ENCODE results near the gene OGDH.

OGDH gene

GRCh38 chr7:44608916-44609648 is 2.7 kb downstream of the OGDH start:
- TF ChIP-seq POLR2AphosphoS5 (IDR thresholded peaks at IDR 0.05; ENCODE audit: low read depth, low read length) (no peak), FOXP2 (optimal IDR thresholded peaks at IDR 0.05; ENCODE audit: borderline replicate concordance, extremely low read depth, extremely low read length, insufficient read depth) (no peak), TAF1 (IDR thresholded peaks at IDR 0.05; ENCODE audit: borderline replicate concordance, insufficient read depth, low read length) (no peak), SIN3A (IDR thresholded peaks at IDR 0.05; ENCODE audit: borderline replicate concordance, insufficient read depth, low read length) (no peak), REST (IDR thresholded peaks at IDR 0.05; ENCODE audit: insufficient read depth in 1 of 2, low read depth in 2 of 2, low read length in 2 of 2) (no peak)

- TF ChIP-seq SIN3A (IDR thresholded peaks at IDR 0.05; ENCODE audit: borderline replicate concordance, insufficient read depth, low read length), result no peak
- no peak for TF ChIP-seq FOXP2 (optimal IDR thresholded peaks at IDR 0.05; ENCODE audit: borderline replicate concordance, extremely low read depth, extremely low read length, insufficient read depth)
- no peak for TF ChIP-seq POLR2AphosphoS5 (IDR thresholded peaks at IDR 0.05; ENCODE audit: low read depth, low read length)
- no peak for TF ChIP-seq TAF1 (IDR thresholded peaks at IDR 0.05; ENCODE audit: borderline replicate concordance, insufficient read depth, low read length)
- no peak for TF ChIP-seq REST (IDR thresholded peaks at IDR 0.05; ENCODE audit: insufficient read depth in 1 of 2, low read depth in 2 of 2, low read length in 2 of 2)
These were observed 3.4 kb downstream of the OGDH start for GRCh38 chr7:44609829-44610228.

DNA sequence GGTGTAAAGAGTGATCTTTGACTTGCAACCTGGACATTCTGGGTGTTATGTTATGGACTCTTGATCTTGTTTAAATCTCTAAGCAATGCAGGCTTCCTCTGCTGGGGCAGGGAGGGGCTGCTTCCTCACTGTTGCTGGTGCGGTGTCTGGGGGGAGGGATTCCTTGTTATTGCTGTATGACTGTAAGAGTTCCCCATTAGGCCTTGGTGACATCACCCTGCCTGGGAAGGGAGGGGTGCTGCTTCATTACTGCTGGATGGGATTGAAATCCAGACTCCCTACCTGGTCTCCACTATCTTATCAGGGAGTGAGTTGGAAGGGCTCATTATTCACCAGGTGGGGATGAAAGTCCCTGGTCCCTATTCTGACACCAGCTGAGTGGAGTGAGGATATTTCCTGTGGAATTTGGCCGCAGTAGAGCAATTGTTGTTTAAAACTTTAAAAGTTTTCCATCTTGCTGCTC is 8.8 kb downstream of the OGDH start:
- TF ChIP-seq FOXP2 (optimal IDR thresholded peaks at IDR 0.05; ENCODE audit: borderline replicate concordance, extremely low read depth, extremely low read length, insufficient read depth) (no peak), POLR2AphosphoS5 (IDR thresholded peaks at IDR 0.05; ENCODE audit: low read depth, low read length) (no peak), TAF1 (IDR thresholded peaks at IDR 0.05; ENCODE audit: borderline replicate concordance, insufficient read depth, low read length) (no peak), SIN3A (IDR thresholded peaks at IDR 0.05; ENCODE audit: borderline replicate concordance, insufficient read depth, low read length) (no peak)

DNA sequence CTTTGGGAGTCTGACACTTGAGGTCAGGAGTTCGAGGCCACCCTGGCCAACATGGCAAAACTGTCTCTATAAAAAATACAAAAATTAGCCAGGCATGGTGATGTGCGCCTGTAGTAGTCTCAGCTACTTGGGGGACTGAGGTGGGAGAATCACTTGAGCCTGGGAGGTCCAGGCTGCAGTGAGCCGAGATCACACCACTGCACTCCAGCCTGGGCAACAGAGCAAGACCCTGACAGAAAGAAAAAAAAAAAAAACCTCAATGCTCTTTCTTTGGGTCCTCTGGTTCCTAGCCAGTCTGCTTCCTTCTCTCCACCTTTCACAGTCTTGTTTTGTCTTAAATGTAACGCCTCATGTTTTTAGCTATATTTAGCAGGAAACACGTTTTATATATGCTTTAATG is 9.4 kb downstream of the OGDH start:
- TF ChIP-seq SIN3A (IDR thresholded peaks at IDR 0.05; ENCODE audit: borderline replicate concordance, insufficient read depth, low read length) (no peak), FOXP2 (optimal IDR thresholded peaks at IDR 0.05; ENCODE audit: borderline replicate concordance, extremely low read depth, extremely low read length, insufficient read depth) (no peak), REST (IDR thresholded peaks at IDR 0.05; ENCODE audit: insufficient read depth in 1 of 2, low read depth in 2 of 2, low read length in 2 of 2) (no peak), TAF1 (IDR thresholded peaks at IDR 0.05; ENCODE audit: borderline replicate concordance, insufficient read depth, low read length) (no peak), POLR2AphosphoS5 (IDR thresholded peaks at IDR 0.05; ENCODE audit: low read depth, low read length) (no peak)

GRCh38 chr7:44616545-44616944 is 10.1 kb downstream of the OGDH start:
- TF ChIP-seq REST (IDR thresholded peaks at IDR 0.05; ENCODE audit: insufficient read depth in 1 of 2, low read depth in 2 of 2, low read length in 2 of 2) (no peak), SIN3A (IDR thresholded peaks at IDR 0.05; ENCODE audit: borderline replicate concordance, insufficient read depth, low read length) (no peak), FOXP2 (optimal IDR thresholded peaks at IDR 0.05; ENCODE audit: borderline replicate concordance, extremely low read depth, extremely low read length, insufficient read depth) (no peak), POLR2AphosphoS5 (IDR thresholded peaks at IDR 0.05; ENCODE audit: low read depth, low read length) (no peak), TAF1 (IDR thresholded peaks at IDR 0.05; ENCODE audit: borderline replicate concordance, insufficient read depth, low read length) (no peak)

All from PFSK-1 (cell line).